ENCODE results near the gene MCOLN1.

The MCOLN1 gene

GRCh38 chr19:7526059-7526929 is 3.9 kb downstream of the MCOLN1 start:
- 0 out of 2 replicates have a peak, but pooled peaks cover 5% of the 10 kb centered on the region for H3K79me2 ChIP-seq (ENCODE audit: low read length)
- H3K4me2 ChIP-seq (ENCODE audit: low read length), result no peak overlapping the region
- H3K9ac ChIP-seq (ENCODE audit: low read length), result no peak overlapping the region
- H3K4me3 ChIP-seq (ENCODE audit: low read length), result no peak overlapping the region
- H2AFZ ChIP-seq (ENCODE audit: low read depth, low read length), result no peak overlapping the region
- peaks cover 11% of the 10 kb centered on the region for H3K4me1 ChIP-seq (ENCODE audit: low read length)
- H4K20me1 ChIP-seq (ENCODE audit: insufficient read depth, low read length), result no peaks in the 10 kb centered on the region
- no peaks in the 10 kb centered on the region for H3K36me3 ChIP-seq (replicated peaks; ENCODE audit: low read depth, low read length)
- H3K27me3 ChIP-seq (ENCODE audit: low read depth, low read length), result no peaks in the 10 kb centered on the region
- H3K27ac ChIP-seq (ENCODE audit: low read length), result no peak overlapping the region
- H3K9me3 ChIP-seq (ENCODE audit: insufficient read depth, low read length), result no peaks in the 10 kb centered on the region
- TF ChIP-seq CTCF (IDR thresholded peaks at IDR 0.05; ENCODE audit: low read depth, low read length), result no peak
- no peak for TF ChIP-seq EZH2phosphoT487 (IDR thresholded peaks at IDR 0.05; ENCODE audit: low read depth)

- Histone ChIP-seq H3K4me3 (ENCODE audit: low read length) (no peak overlapping the region), H3K9me3 (ENCODE audit: insufficient read depth, low read length) (no peaks in the 10 kb centered on the region), H3K4me2 (ENCODE audit: low read length) (no peak overlapping the region), H4K20me1 (ENCODE audit: insufficient read depth, low read length) (no peaks in the 10 kb centered on the region), H2AFZ (ENCODE audit: low read depth, low read length) (no peak overlapping the region), H3K4me1 (ENCODE audit: low read length) (peaks cover 7% of the 10 kb centered on the region), H3K27me3 (ENCODE audit: low read depth, low read length) (no peaks in the 10 kb centered on the region), H3K79me2 (ENCODE audit: low read length) (0 out of 2 replicates have a peak, but pooled peaks cover 5% of the 10 kb centered on the region), H3K36me3 (replicated peaks; ENCODE audit: low read depth, low read length) (no peaks in the 10 kb centered on the region), H3K9ac (ENCODE audit: low read length) (no peak overlapping the region), H3K27ac (ENCODE audit: low read length) (no peak overlapping the region)
- no peak for TF ChIP-seq EZH2phosphoT487 (IDR thresholded peaks at IDR 0.05; ENCODE audit: low read depth)
- no peak for TF ChIP-seq CTCF (IDR thresholded peaks at IDR 0.05; ENCODE audit: low read depth, low read length)
Measured at GRCh38 chr19:7527516-7528191, 5.2 kb downstream of the MCOLN1 start.

GRCh38 chr19:7528192-7528519 is 5.7 kb downstream of the MCOLN1 start:
- H3K27ac ChIP-seq (ENCODE audit: low read length), result no peak overlapping the region
- H3K4me3 ChIP-seq (ENCODE audit: low read length), result no peak overlapping the region
- H3K27me3 ChIP-seq (ENCODE audit: low read depth, low read length), result no peaks in the 10 kb centered on the region
- no peaks in the 10 kb centered on the region for H3K36me3 ChIP-seq (replicated peaks; ENCODE audit: low read depth, low read length)
- no peak for TF ChIP-seq CTCF (IDR thresholded peaks at IDR 0.05; ENCODE audit: low read depth, low read length)
- TF ChIP-seq EZH2phosphoT487 (IDR thresholded peaks at IDR 0.05; ENCODE audit: low read depth), result no peak
- 0 out of 2 replicates have a peak, but pooled peaks cover 1% of the 10 kb centered on the region for H3K79me2 ChIP-seq (ENCODE audit: low read length)
- no peaks in the 10 kb centered on the region for H4K20me1 ChIP-seq (ENCODE audit: insufficient read depth, low read length)
- H2AFZ ChIP-seq (ENCODE audit: low read depth, low read length), result no peak overlapping the region
- H3K9ac ChIP-seq (ENCODE audit: low read length), result no peak overlapping the region
- H3K4me2 ChIP-seq (ENCODE audit: low read length), result no peak overlapping the region
- peaks cover 5% of the 10 kb centered on the region for H3K4me1 ChIP-seq (ENCODE audit: low read length)
- no peaks in the 10 kb centered on the region for H3K9me3 ChIP-seq (ENCODE audit: insufficient read depth, low read length)

- H2AFZ ChIP-seq (ENCODE audit: low read depth, low read length), result no peak overlapping the region
Measured at GRCh38 chr19:7528522-7529245, 6.3 kb downstream of the MCOLN1 start.

More at GRCh38 chr19:7528522-7529245, 6.3 kb downstream of the MCOLN1 start:
- TF ChIP-seq EZH2phosphoT487 (IDR thresholded peaks at IDR 0.05; ENCODE audit: low read depth) (no peak), CTCF (IDR thresholded peaks at IDR 0.05; ENCODE audit: low read depth, low read length) (no peak)
- Histone ChIP-seq H3K79me2 (ENCODE audit: low read length) (no peaks in the 10 kb centered on the region), H4K20me1 (ENCODE audit: insufficient read depth, low read length) (no peaks in the 10 kb centered on the region), H3K4me1 (ENCODE audit: low read length) (no peaks in the 10 kb centered on the region), H3K27me3 (ENCODE audit: low read depth, low read length) (no peaks in the 10 kb centered on the region), H3K36me3 (replicated peaks; ENCODE audit: low read depth, low read length) (no peaks in the 10 kb centered on the region), H3K4me2 (ENCODE audit: low read length) (no peak overlapping the region), H3K27ac (ENCODE audit: low read length) (no peak overlapping the region), H3K9me3 (ENCODE audit: insufficient read depth, low read length) (no peaks in the 10 kb centered on the region), H3K4me3 (ENCODE audit: low read length) (no peak overlapping the region), H3K9ac (ENCODE audit: low read length) (no peak overlapping the region)
